HepG2 (cell line): Measurements from ENCODE around the gene VPS54. TPM values are rescaled to one million over a fixed set of nuclear protein-coding genes. Genes with fewer than 3 reads are reported as not detected.

ENCODE experiments used
- ATAC-seq: fragments of 200-7000 bp; cut with Tn5 transposase; 3 replicates; pipeline ENCODE4 v1.9.1; 2020; ENCODE audit warnings: mild to moderate bottlenecking, moderate library complexity
- BruUV-seq: library from RNA; stranded (reverse); fragments of 400-500 nt; replicated peaks from 2 replicates; lab custom pipeline; 2021; lab: Mats Ljungman, UMichigan
- CTCF ChIA-PET: fragments of 300-600 bp; formaldehyde crosslinking; extraction: SDS; loops from one replicate; lab custom pipeline; 2021; ENCODE audit warnings: low total read pairs, inconsistent platforms, low intra/inter-chr PET ratio; lab: Yijun Ruan, JAX
- POLR2A ChIA-PET: fragments of 350-600 bp; sonication (Branson Sonifier 250); formaldehyde crosslinking; loops from one replicate; lab custom pipeline; 2020; ENCODE audit warnings: antibody characterized with exemption, inconsistent platforms; lab: Yijun Ruan, JAX
- DNase-seq: peaks from one replicate; pipeline ENCODE4 v3.0.0-alpha.2; 2015; ENCODE audit warnings: low spot score
- FAIRE-seq: peaks from 3 replicates; lab custom pipeline; 2011; peaks lifted over from hg19 to GRCh38; lab: Jason Lieb, UNC
- H2AFZ ChIP-seq: one replicate; pipeline ENCODE4 v1.6.1; 2011; ENCODE audit warnings: low read length, inconsistent platforms
- H3K27ac ChIP-seq: fragments of 300-600 bp; 3 replicates; pipeline ENCODE4 v1.8.0; 2011; ENCODE audit warnings: mixed run types, mild to moderate bottlenecking, mixed read lengths, low read length, inconsistent platforms; ENCODE audit not compliant: insufficient read depth; ENCODE audit errors: extremely low read length
- H3K27me3 ChIP-seq, 2 experiments: fragments of 200-600 bp in 1 of 2; 2 replicates in 1 of 2; 3 replicates in 1 of 2; pipeline versions ENCODE4 v1.6.0 to v1.8.0; 2011; ENCODE audit warnings: low read length in 2 of 2, mild to moderate bottlenecking in 2 of 2, moderate library complexity in 2 of 2, inconsistent platforms in 1 of 2; ENCODE audit not compliant: insufficient read depth in 2 of 2, control insufficient read depth in 1 of 2
- H3K36me3 ChIP-seq, 2 experiments: fragments of 200-600 bp in 1 of 2; replicated peaks in 1 of 2; 2 replicates in 1 of 2; 3 replicates in 1 of 2; pipeline versions ENCODE4 v1.5.1 to v1.8.0; 2011; ENCODE audit warnings: low read length in 2 of 2, inconsistent platforms in 1 of 2; ENCODE audit not compliant: insufficient read depth in 2 of 2, control insufficient read depth in 1 of 2
- H3K4me1 ChIP-seq: 2 replicates; pipeline ENCODE4 v1.5.1; 2012; ENCODE audit warnings: low read length, inconsistent platforms; ENCODE audit not compliant: insufficient read depth
- H3K4me2 ChIP-seq: 2 replicates; pipeline ENCODE4 v1.6.0; 2011; ENCODE audit warnings: low read depth, low read length, inconsistent platforms
- H3K4me3 ChIP-seq, 3 experiments: fragments of 200-600 bp in 1 of 3; sonication (generic), shearing (Covaris generic) in 1 of 3; replicated peaks in 1 of 3; 2 replicates each; pipeline ENCODE4 v1.5.1; 2011 to 2016; ENCODE audit warnings: low read length in 3 of 3, inconsistent platforms in 2 of 3, low read depth in 2 of 3, mild to moderate bottlenecking in 2 of 3, control low read depth in 1 of 3, mixed read lengths in 1 of 3; ENCODE audit not compliant: insufficient read depth in 1 of 3
- H3K79me2 ChIP-seq: one replicate; pipeline ENCODE4 v1.6.1; 2011; ENCODE audit warnings: low read length, inconsistent platforms; ENCODE audit not compliant: insufficient read depth
- H3K9ac ChIP-seq: 2 replicates; pipeline ENCODE4 v1.6.0; 2011; ENCODE audit warnings: mild to moderate bottlenecking, low read depth, low read length, inconsistent platforms; ENCODE audit not compliant: insufficient read depth
- H3K9me3 ChIP-seq: 2 replicates; pipeline ENCODE4 v1.5.1; 2012; ENCODE audit warnings: mild to moderate bottlenecking, low read length
- H4K20me1 ChIP-seq: 2 replicates; pipeline ENCODE4 v1.6.0; 2011; ENCODE audit warnings: inconsistent platforms, mild to moderate bottlenecking, low read length, moderate library complexity; ENCODE audit not compliant: insufficient read depth
- AHDC1 ChIP-seq: sonication (generic); formaldehyde crosslinking; IDR thresholded peaks from 2 replicates; pipeline ENCODE4 v1.5.1; 2020; ENCODE audit warnings: mild to moderate bottlenecking, missing genetic modification reagents, borderline replicate concordance
- CTCF ChIP-seq: sonication (generic); formaldehyde crosslinking; IDR thresholded peaks from 2 replicates; pipeline ENCODE4 v1.5.0; 2020; ENCODE audit warnings: mild to moderate bottlenecking, missing genetic modification reagents, moderate library complexity
- FOXO1 ChIP-seq: sonication (generic); formaldehyde crosslinking; IDR thresholded peaks from 2 replicates; pipeline ENCODE4 v1.4.0; 2020; ENCODE audit warnings: missing genetic modification reagents
- MED1 ChIP-seq: sonication (generic); formaldehyde crosslinking; IDR thresholded peaks from 2 replicates; pipeline ENCODE4 v1.4.0; 2020; ENCODE audit warnings: missing genetic modification reagents
- MEF2D ChIP-seq: sonication (generic); formaldehyde crosslinking; IDR thresholded peaks from 2 replicates; pipeline ENCODE4 v1.5.1; 2020; ENCODE audit warnings: mild to moderate bottlenecking, missing genetic modification reagents
- PAWR ChIP-seq: sonication (generic); formaldehyde crosslinking; IDR thresholded peaks from 2 replicates; pipeline ENCODE4 v1.4.0; 2020; ENCODE audit warnings: missing genetic modification reagents, mild to moderate bottlenecking, borderline replicate concordance
- ZBTB7A ChIP-seq: sonication (generic); formaldehyde crosslinking; IDR thresholded peaks from 2 replicates; pipeline ENCODE4 v1.8.0; 2022; ENCODE audit warnings: mild to moderate bottlenecking, missing genetic modification reagents
- ZNF180 ChIP-seq: sonication (generic); formaldehyde crosslinking; IDR thresholded peaks from 2 replicates; pipeline ENCODE4 v1.4.0; 2020; ENCODE audit warnings: low read depth, missing genetic modification reagents, borderline replicate concordance
- ZNF761 ChIP-seq: sonication (generic); formaldehyde crosslinking; conservative IDR thresholded peaks from 2 replicates; pipeline ENCODE4 v1.4.0; 2020; ENCODE audit warnings: mild to moderate bottlenecking, missing genetic modification reagents
- ZNF782 ChIP-seq: sonication (generic); formaldehyde crosslinking; IDR thresholded peaks from 2 replicates; pipeline ENCODE4 v1.4.0; 2020; ENCODE audit warnings: missing genetic modification reagents, mild to moderate bottlenecking, borderline replicate concordance
- WGBS: methylation state at CpG from one replicate; pipeline ENCODE4 v1.1.6; 2017; ENCODE audit warnings: low lambda C conversion rate; 5-methylcytosine and 5-hydroxymethylcytosine counted together
- in situ Hi-C: cut with HindIII; loops from 2 replicates; pipeline ENCODE4 v1.10.0; 2017; ENCODE audit warnings: low pct_unique_long_range_greater_than_20kb; ENCODE audit not compliant: extremely low pct_ligation_motif_present
- intact Hi-C: fragments of 100-400 bp; cut with micrococcal nuclease; formaldehyde crosslinking; loops from one replicate; pipeline ENCODE4 v1.10.0; 2022; ENCODE audit not compliant: unreplicated experiment
- polyA plus RNA-seq, 8 experiments: library from polyadenylated mRNA; depleted of rRNA in 3 of 8; stranded (reverse) in 7 of 8; unstranded in 1 of 8; fragments of >200 nt; fragmentation: Illumina TruSeq in 4 of 8; extraction: Trizol in 4 of 8; gene quantifications; 2 replicates each; pipeline versions ENCODE4 v1.2.1 to v1.2.3, GENCODE V29; 2011 to 2016; ENCODE audit warnings: low read depth in 4 of 8, missing spikeins in 1 of 8, mixed read lengths in 1 of 8; ENCODE audit not compliant: insufficient read depth in 1 of 8
- total RNA-seq, 5 experiments: library from RNA; depleted of rRNA; stranded (reverse); fragments of >200 nt; fragmentation: Illumina TruSeq; extraction: Trizol; gene quantifications; 2 replicates each; pipeline ENCODE4 v1.2.3, GENCODE V29; 2016; ENCODE audit warnings: low read depth in 1 of 5
- TF ChIP-seq, protein P1 (sequence below): sonication (generic); formaldehyde crosslinking; IDR thresholded peaks from 2 replicates; pipeline ENCODE4 v1.8.1; 2022; ENCODE audit warnings: low read depth, mild to moderate bottlenecking, missing genetic modification reagents
- TF ChIP-seq, protein P2 (sequence below): sonication (generic); formaldehyde crosslinking; IDR thresholded peaks from 2 replicates; pipeline ENCODE4 v1.4.0; 2020; ENCODE audit warnings: mild to moderate bottlenecking, missing genetic modification reagents

Gene VPS54
- total and polyA plus RNA-seq, 2 of the 13 experiments (the other 11 are each of a cell fraction or from before 2014, with no cell fraction given): 64.7 to 77.5 TPM

DNA sequence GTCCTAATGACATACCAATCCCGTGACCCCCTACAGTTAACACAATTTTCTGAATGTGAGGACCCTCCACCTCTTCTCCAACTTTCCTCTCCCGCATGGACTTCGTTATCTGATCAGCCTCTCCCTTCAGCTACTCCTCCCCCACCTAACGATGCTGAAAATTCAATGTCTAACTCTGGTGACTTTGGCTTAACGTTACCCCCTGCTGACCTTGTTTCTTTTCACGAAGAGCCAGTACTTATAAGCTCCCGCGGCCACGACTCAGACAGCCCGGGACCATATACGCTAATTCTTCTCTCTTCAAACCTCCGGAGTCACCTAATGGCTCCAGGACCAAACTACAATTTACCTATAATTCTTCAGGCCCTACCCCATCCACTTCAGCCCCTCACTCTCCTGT is 29.2 kb downstream of the VPS54 start:
- POLR2A ChIA-PET: interaction anchor here (2.1 kb wide), 1 partner anchor 11 kb away, joined by 8 read pairs; no protein-coding TSS in a partner anchor
- peaks cover 90% of the 10 kb centered on the region for H3K79me2 ChIP-seq
- intact Hi-C loops: no loop called here
- no peak for TF ChIP-seq MED1
- TF ChIP-seq MEF2D (CRISPR knock-in tag): no peak
- no peak for TF ChIP-seq CTCF (CRISPR knock-in tag)
- no peak for TF ChIP-seq FOXO1 (CRISPR knock-in tag)
- TF ChIP-seq, protein P1, sequence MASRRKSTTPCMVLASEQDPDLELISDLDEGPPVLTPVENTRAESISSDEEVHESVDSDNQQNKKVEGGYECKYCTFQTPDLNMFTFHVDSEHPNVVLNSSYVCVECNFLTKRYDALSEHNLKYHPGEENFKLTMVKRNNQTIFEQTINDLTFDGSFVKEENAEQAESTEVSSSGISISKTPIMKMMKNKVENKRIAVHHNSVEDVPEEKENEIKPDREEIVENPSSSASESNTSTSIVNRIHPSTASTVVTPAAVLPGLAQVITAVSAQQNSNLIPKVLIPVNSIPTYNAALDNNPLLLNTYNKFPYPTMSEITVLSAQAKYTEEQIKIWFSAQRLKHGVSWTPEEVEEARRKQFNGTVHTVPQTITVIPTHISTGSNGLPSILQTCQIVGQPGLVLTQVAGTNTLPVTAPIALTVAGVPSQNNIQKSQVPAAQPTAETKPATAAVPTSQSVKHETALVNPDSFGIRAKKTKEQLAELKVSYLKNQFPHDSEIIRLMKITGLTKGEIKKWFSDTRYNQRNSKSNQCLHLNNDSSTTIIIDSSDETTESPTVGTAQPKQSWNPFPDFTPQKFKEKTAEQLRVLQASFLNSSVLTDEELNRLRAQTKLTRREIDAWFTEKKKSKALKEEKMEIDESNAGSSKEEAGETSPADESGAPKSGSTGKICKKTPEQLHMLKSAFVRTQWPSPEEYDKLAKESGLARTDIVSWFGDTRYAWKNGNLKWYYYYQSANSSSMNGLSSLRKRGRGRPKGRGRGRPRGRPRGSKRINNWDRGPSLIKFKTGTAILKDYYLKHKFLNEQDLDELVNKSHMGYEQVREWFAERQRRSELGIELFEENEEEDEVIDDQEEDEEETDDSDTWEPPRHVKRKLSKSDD (CRISPR knock-in tag): 0 out of 2 replicates have a peak, but pooled peaks have one; percentile 41
- TF ChIP-seq, protein P2, sequence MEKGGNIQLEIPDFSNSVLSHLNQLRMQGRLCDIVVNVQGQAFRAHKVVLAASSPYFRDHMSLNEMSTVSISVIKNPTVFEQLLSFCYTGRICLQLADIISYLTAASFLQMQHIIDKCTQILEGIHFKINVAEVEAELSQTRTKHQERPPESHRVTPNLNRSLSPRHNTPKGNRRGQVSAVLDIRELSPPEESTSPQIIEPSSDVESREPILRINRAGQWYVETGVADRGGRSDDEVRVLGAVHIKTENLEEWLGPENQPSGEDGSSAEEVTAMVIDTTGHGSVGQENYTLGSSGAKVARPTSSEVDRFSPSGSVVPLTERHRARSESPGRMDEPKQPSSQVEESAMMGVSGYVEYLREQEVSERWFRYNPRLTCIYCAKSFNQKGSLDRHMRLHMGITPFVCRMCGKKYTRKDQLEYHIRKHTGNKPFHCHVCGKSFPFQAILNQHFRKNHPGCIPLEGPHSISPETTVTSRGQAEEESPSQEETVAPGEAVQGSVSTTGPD (CRISPR knock-in tag): no peak
- TF ChIP-seq ZNF180 (CRISPR knock-in tag): no peak
- 0 out of 2 replicates have a peak, but pooled peaks have one; percentile 25 for TF ChIP-seq ZNF782 (CRISPR knock-in tag)
- no peak for TF ChIP-seq AHDC1 (CRISPR knock-in tag)
- 0 out of 2 replicates have a peak, but pooled peaks have one; percentile 10 for TF ChIP-seq ZBTB7A (CRISPR knock-in tag)
- 0 out of 2 replicates have a peak, but pooled peaks have one; percentile 24 for TF ChIP-seq PAWR (CRISPR knock-in tag)
- no peak for TF ChIP-seq ZNF761

More for the DNA sequence above, 29.2 kb downstream of the VPS54 start:
- in situ Hi-C loops: no loop called here
- no peak; the same call in 2 of the 3 replicates for ATAC-seq
- no peak overlapping the region for H3K4me3 ChIP-seq
- H3K9ac ChIP-seq: no peak overlapping the region
- 91% methylated on average over 12 of the region's 12 CpGs for WGBS
- no peak for FAIRE-seq
- no peak overlapping the region for H2AFZ ChIP-seq
- no peaks in the 10 kb centered on the region for H3K9me3 ChIP-seq
- DNase-seq: no peak
- no TSS peak for BruUV-seq
- 0 out of 5 replicates have a peak, but pooled peaks cover 1 to 6% of the 10 kb centered on the region in 2 experiments for H3K36me3 ChIP-seq
- 0 out of 2 replicates have a peak overlapping the region, but pooled peaks have one; percentile 72 for H3K4me2 ChIP-seq
- H3K4me1 ChIP-seq: peaks cover 100% of the 10 kb centered on the region
- no peaks in the 10 kb centered on the region for H4K20me1 ChIP-seq
- H3K27me3 ChIP-seq: no peaks in the 10 kb centered on the region
- CTCF ChIA-PET: no interaction called here
- peak overlapping the region; percentile 78 for H3K27ac ChIP-seq
